Measurements from ENCODE around the gene MACROD1. TPM values are rescaled to one million over a fixed set of nuclear protein-coding genes. Genes with fewer than 3 reads are reported as not detected.

Gene MACROD1
- total RNA-seq, 1 donor from 2014 or later: 11.1 TPM

DNA sequence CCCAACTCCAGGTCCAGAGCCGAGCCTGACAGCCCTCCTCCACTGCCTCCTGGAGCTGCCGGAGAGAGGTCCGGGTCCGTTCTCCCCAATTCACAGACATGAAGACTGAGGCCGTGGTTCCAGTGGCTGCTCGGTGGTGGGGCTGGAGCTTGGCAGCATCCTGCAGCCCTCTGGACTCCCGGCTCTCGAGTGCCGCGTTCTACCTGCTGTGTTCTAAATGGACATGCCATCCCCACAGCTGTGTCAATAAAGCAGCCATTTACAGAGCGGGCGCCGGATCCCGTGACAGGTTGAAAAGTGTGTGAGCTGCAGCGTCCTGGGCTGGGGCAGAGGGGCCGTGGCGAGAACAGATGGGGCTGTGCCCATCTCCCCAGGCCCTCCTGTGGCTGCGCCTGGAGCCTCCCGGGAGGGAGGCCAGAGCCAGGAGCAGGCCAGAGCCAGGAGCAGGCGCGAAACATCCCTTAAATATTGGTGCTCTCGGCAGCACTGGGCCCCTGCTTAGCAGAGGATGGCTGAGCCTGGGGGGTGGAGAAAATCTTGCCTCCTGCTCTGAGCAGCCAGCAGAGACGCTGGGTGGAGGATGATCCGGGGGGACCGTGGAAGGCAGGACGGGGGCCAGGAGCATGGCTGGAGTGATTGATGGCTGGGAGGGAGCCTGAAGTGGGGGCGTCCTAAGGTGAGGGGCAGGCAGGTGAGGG lies 84.0 kb downstream of the MACROD1 start:
- intact Hi-C loops (cut with micrococcal nuclease): no loop called here

DNA sequence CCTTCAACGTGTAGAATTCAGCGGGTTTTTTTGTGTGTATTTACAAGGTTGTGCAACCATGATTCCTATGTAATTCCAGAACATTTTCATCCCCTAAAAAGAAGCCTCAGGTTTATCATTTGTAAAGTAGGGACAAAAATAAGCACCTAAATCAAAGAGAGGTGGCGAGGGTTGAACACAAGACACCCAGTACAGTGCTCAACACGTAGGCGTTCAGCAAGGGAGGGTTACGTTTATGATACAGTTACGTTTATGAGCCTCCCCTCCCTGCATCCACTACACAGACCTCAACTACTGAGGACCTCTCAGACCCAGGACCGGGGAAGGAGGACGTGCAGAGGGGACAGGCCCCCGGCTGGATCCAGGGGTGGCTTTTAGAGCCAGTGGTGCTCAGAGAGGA lies 85.5 kb downstream of the MACROD1 start:
- intact Hi-C loops (cut with micrococcal nuclease): no loop called here

DNA sequence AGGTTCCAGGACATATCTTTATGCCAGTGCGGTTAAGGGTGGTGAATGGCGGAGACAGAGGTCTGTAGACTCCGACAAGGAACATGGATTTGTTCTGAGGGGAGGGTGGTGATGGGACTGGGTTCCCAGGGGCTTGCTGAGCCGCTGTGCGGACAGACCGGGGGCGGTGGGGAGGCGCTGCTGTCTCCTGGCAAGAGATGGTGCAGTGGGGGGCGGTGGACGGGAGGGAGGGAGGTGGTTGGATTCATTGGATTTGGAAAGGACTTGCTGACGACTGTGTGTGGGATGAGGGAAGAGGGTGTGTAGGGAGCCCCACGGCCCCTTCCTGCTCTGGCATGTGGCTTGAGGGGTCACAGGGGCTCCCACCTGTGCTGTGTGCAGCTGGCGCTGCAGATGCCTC lies 87.0 kb downstream of the MACROD1 start:
- intact Hi-C loops (cut with micrococcal nuclease): no loop called here

DNA sequence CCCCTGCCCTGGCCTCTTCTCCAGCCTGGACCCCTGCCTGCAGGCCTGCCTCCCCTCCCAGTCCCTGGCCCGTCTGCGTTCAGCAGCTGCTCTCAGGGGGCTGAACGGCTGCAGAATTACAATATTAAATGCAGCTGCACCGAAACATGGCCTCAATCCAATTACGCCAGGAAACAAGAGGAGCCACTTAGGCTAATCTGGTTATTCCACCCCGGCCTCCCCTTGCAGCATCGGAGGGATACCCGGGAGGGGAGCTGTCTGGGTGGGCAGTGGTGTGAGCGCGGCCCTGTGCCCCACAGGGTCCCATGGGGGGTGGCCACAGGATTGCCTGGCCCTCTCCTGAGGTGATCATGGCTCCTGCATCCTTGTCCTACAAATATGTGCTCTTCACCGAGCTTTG lies 87.6 kb downstream of the MACROD1 start:
- intact Hi-C loops (cut with micrococcal nuclease): no loop called here

DNA sequence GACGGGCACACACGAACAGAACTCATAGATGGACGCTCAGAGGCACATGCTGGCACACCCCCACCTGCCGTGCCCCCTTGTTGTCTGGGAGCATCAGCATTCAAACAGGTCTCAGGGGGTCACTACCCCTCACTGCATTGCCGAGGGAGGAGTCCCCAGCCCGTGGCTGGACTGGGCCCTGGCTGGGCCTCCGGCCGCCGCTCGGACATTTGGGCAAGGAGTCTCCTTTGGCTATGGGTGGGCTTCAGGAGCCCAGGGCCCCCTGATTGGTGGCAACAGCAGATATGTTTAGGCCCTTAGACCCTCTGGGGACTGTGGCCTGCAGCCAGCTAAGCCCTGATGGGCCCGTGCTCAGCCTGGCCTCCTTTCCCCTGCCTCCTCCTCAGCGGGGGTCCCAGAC lies 88.3 kb downstream of the MACROD1 start:
- intact Hi-C loops (cut with micrococcal nuclease): no loop called here

DNA sequence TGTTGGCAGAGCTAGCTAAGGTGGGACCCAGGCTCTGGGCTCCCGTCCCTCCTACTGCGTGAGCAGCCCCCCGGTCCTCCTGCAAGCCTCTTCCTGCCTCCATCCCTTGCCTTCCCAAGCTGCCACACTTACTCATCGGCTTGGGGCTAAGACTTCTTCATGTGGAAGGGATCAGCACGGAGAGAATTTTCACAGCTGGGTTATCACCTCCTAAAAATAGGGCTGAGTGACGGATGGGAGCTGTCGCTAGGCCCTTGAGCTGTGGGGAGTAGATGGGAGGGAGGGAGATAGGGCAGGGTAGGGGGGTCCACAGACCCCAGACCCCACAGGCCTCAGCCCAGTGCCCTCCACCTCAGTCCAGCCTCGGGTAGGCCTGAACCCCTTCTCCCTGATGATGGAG lies 89.2 kb downstream of the MACROD1 start:
- intact Hi-C loops (cut with micrococcal nuclease): no loop called here

DNA sequence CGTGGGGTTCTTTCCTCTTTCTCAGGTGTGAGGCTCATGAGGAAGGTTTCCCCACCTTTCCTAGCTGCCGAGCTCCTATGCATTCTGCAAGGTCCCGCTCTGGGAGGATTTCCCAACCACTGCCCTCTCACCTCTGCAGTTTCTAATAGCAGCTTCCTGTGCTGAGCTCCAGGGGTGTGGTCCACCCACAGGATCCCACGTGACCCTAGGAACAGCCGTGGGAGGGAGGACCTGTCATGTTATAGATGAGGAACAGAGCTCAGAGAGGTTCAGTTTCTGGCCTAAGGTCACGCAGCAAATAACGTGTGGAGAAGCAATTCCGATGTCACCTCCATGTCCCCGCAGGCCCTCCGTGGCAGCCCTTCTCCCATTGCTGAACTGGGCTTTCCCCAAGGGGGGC lies 91.7 kb downstream of the MACROD1 start:
- intact Hi-C loops (cut with micrococcal nuclease): no loop called here

DNA sequence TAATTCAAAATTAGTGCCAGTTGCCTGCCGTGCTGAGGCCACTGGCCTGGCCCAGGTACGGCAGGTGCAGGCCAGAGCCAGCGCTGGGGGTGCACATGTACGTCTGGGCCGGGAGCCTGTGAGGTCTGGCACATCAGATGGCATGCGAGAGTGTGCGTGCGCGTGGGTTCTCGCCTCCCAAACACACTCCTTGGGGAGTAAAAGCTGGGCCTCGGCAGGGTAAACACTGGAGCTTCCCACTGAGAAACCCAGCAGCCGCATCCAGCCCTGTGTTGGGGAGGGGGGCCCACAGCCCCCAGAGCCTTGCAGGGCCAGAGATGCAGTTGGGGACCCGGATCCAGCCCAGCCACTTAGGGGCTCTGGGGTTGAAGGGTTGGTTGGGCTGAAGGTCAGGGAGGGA lies 92.4 kb downstream of the MACROD1 start:
- intact Hi-C loops (cut with micrococcal nuclease): no loop called here

DNA sequence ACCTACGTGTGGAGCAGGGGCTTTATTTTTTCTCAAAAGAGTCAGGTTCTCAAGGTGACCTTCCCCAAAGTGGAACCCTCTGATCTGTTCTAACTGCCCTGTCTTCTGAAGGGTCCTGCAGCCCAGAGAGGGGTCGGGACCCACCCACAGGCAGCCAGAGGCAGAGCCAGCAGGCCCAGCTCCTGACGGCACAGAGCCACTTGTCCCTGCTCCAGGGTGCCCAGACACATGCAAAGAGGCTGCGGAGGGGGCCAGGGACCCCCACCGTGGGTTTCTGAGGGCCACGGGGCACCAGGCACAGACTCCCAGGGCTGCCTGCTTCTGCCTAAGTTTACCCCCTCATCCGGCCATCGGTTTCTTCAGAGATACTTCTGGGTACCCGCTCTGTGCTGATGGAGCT lies 93.0 kb downstream of the MACROD1 start:
- intact Hi-C loops (cut with micrococcal nuclease): no loop called here

DNA sequence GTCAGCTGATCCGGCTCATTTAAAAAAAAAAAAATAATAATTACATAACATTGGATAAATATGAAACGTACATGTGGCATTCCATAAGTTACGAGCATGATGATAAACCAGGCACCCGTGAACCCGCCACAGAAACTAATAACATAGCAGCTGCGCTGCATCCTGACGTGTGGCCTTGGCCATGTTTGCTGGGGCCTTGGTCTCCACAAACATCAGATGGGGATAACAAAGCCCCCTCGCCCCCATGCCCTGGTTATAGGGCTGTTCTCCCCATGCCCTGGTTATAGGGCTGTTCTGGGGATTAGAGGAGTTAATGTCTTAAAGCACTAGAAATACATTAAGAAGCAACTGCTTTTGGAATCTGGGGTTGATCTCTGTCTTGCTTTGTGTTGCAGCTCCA lies 93.5 kb downstream of the MACROD1 start:
- intact Hi-C loops (cut with micrococcal nuclease): no loop called here

DNA sequence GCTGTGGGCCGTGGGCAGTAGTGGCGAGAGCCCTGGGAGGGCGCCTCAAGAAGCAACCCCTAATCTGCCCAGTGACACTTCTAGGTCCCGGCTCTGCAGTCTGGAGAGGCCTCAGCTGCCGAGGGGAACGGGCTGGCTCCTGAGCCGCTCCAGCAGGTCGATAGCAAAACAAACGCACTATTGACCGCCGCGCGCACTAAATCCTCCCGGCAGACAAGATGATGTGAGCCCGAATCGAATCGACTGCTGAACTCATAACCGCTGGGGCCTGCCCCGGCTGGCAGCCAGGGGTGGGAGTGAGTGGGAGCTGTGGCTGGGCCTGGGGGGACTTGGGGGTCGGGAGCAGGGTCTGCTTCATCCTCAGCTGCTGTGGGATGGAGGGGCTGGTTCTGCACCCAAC lies 94.1 kb downstream of the MACROD1 start:
- intact Hi-C loops (cut with micrococcal nuclease): no loop called here

DNA sequence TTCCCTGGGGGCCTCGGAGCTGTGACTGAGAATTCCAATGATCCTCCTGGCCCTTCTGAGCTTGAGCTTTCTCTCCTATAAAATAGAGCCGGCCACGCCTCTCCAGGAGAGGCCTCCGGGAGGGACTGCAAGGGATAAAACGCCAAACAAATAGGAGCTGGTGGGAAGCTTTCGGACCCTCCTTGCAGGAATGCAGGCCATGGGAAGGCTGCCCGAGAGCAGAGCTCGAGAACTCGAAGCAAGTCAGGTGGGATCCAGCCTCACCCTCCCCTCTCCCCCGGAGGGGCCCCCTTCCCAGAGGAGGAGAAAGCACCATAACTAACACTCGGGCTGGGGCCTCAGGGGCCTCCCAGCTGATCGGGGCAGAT lies 95.6 kb downstream of the MACROD1 start:
- intact Hi-C loops (cut with micrococcal nuclease): no loop called here

DNA sequence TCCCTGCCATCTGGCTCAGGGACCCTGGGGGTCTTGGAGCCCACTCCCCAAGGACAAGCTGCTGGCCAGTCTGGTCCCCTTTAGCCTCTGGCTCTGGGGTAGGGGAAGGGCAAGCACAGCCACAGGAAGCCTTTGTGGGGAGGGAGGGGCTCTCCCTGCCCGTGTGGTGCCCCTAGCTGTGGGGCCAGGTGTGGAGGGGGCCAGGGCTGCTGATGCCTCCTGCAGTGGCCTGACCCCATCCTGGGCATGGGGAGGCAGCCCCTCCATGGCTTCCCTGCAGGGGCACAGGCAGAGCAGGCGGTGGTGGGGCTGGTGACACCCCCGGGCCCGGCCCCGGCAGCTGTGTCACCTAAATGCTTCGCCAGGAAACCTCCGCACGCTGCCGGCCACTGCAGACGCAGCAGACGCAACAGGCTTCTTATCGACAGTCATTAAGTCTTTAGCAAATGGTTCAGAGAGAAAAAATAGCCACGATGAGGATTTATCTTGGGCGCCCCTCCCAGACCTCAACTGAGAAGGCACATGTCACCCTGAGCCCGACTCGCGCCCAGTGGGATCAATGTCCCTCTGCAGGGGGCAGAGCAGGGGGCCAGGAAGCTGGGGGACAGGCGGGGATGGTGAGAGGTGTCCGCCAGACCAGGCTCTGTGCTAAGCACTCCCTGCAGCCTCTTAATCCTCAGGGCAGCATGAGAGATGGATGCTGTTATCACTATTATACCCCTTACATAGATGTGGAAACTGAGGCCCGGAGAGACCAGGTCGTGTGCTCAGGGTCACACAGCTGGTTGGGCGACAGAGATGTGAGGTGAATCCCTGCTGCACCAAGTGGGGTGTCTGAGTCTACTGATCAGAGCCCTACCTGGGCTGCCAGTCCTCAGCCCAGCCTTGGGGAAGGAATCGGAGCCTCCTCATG lies 96.3 kb downstream of the MACROD1 start:
- intact Hi-C loops (cut with micrococcal nuclease): no loop called here

DNA sequence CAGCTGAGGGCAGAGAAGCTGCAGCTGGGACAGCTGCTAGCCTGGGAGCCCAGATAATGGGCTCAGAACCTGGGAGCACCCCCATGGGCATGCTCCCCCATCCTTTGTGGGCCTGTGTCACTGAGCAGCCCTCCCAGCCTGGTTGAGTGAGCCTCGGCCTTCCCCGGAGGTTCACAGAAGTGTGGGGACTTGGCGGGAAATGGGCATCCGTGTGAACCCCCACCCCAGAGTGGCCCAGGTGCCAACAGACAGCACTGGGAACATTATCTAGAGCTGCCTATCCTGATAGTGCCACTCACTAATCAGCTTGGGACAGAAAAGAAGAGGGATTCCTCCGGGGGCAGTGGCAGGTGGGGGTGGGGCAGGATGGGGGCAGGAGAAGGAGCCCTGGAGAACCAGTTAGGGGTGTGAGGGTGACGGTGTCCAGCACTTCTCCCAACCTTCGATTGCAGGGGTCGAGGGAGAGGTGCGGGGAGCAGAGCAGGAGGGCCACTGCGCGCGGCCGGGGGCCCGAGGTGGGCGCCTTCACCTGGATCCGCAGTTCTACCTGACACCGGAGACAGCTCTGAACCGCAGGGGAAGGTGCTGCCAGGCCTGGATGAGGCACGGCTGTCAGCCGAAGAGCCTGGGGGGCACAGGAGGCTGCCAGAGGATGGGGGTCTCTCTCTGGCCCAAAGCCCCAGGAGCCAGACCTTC lies 97.1 kb downstream of the MACROD1 start:
- intact Hi-C loops (cut with micrococcal nuclease): no loop called here

DNA sequence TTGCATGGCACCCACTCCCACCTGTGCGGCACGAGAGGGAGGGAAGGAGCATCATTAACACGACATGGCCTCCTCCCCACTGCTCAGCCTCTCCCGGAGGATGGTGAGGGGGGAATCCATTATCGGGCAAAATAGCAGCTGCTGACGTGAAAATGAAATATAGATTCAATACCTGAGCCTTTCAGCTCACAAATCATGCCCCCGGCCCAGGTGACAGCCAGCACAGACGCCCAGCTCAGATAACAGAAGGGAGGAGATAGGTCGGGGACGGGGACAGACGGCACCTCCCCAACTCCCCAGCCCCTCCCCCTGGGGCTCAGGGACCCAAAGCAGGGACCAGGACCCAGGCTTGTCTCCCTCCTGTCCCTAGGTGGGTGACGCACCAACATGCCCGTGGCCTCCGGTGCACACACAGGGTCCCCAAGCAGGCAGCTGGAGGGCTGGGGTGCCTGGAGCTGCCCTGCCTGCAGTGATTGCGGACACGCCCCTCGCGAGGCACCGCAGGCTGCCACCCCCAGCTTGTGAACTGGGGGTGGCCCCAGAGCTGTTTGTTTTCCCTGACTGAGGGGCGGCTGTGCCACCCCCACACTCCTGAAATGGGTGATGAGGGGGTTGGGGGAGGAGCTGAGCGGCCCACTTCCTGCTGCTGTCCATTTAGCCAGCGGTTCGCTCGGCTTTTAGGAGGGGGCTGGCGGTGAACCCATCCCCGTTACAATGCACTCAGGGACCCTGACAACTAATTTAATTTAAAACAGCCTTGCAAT lies 98.5 kb downstream of the MACROD1 start:
- intact Hi-C loops (cut with micrococcal nuclease): no loop called here

DNA sequence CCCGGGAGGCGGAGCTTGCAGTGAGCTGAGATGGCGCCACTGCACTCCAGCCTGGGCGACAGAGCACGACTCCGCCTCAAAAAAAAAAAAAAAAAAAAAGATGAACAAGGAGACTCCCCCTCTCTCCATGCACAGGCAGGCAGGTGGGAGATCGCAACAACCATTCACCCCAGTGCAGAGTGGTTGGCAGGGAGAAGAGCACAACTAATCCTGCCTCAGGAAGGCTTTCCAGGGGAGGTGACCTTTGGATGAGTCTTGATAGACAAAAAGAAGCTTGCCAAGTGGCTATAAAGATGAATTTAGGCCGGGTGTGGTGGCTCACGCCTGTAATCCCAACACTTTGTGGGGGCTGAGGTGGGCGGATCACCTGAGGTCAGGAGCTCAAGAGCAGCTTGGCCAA lies 100.2 kb downstream of the MACROD1 start:
- intact Hi-C loops (cut with micrococcal nuclease): no loop called here

DNA sequence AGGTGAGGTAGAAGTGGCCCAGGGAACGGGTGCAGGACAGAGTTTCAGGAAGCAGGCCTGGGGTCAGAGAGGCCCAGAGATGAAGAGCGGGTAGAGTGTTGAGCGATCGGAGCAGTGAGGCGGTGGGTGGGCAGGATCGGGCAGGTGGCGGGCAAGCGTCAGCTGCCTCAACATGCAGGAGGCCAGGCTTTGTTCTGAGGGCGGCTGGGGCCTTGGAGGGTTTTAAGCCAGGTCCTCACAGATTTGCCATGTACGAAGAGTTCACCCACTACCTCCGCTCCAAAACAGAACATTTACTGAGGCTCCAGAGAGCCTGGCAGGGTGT lies 100.8 kb downstream of the MACROD1 start:
- intact Hi-C loops (cut with micrococcal nuclease): no loop called here

DNA sequence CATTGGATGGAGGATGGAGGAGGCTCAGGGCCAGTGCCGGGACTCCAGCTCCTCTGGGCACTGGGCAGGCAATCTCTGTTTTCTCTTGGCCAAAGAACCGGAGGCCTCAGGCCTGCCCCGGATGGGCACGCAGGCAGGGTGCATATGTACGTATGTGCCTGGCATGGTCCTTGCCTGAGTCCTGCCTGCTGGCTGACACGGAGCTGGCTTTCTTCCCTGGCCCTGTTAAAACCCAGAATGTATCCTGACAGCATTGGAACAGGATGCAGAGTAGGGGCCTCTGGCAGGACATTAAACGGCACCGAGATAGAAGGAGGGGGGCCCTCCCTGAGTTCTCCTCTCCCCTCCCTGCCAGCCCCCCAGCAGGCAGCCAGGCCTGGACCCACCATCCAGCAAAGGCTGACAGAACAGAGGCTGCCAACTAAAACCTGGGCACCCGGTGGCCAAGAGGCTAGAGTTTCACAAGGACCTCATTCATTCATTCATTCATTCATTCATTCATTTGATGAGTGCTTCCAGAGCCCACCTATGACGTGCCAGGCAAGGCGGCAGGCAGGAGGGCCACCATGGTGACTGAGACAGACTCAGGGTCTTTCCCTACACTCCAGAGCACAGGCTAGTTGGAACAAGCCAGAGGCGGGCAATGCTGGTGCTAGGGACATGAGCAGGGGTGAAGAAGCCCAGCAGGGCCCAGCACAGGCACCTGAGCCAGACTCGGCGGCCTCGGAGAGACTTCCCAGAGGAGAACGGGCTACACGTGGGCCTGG lies 101.4 kb downstream of the MACROD1 start:
- intact Hi-C loops (cut with micrococcal nuclease): no loop called here

DNA sequence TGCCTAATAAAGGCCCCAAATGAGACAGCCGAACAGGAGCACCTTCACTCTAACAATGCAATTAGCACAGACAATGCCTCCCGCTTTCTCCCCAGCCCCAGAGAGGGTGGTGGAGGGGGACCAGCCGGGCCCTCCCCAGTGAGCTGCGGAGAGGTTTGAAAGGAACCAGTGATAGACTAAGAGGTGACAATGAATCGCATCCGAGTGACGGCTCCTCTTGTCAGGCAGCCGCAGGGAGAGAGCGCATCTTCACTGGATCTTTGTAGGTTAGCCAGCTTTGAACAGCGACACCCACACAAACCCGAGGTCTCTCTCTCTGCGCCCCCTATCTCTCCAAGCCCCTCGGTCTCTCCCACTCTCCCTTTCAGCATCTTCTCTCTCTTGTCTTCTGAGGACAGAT lies 102.1 kb downstream of the MACROD1 start:
- intact Hi-C loops (cut with micrococcal nuclease): no loop called here

DNA sequence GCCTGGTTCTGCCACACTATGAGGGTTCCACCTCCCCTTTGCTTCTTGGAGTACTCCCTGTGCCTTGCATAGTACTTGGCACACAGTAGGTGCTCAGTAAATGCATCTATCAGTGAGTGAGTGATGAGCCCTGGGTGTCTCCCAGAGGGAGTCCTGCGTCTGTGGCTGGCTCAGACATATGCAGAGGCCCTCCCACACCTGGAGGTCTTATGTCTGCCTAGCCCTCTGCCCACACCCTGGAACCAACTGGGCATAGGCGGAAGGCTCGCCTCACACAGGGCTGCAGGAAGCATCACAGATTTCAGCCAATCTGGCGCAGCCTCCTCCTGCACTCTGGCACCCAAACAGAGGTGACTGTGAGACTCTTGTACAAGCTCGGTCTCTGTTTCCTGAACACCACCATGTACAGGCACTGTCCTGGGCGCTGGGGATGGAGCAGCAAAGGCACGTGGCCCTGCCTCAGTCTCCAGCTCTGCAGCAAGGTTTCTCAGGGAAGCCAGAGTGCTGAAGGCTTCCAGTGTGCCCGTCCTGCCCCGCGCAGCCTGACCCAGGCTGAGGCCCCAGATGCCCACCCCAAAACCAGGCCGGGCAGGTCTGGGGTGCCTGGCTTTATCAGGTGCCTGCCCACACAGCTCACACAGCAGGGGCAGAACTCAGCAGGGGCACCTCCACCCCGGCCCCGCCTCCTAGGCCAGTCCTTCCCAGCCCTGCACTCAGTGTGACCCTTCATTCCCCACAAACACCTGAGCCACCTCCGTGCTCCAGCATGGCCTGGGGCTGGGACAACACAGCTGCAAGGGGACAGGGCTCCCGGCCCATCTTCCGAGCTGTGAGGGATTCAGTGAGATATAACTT lies 103.5 kb downstream of the MACROD1 start:
- intact Hi-C loops (cut with micrococcal nuclease): no loop called here

Measured in T-helper 2 cell treated with Interferon-gamma antibody and Interleukin-4, amounts not matched to agents 100 ng/mL and 5 ng/mL, for 36 hours (primary cell).